ENCODE results near the gene PCNX1. TPM values are rescaled to one million over a fixed set of nuclear protein-coding genes. Genes with fewer than 3 reads are reported as not detected.

PCNX1 gene
- total RNA-seq, 1 experiment from 2014 or later, result 48.0 TPM

GRCh38 chr14:71163050-71163841 lies 256.0 kb downstream of the PCNX1 start:
- H2BK5ac ChIP-seq (ENCODE audit: insufficient read length, low read length), result no peak overlapping the region
- H4K5ac ChIP-seq (ENCODE audit: insufficient read length, low read depth, low read length), result no peak overlapping the region
- no peak overlapping the region for H2AFZ ChIP-seq (ENCODE audit: low read length)
- H2BK12ac ChIP-seq (ENCODE audit: insufficient read length, low read depth, low read length), result no peak overlapping the region
- no peaks in the 10 kb centered on the region for H3K23me2 ChIP-seq (ENCODE audit: insufficient read length, low read depth, low read length, poor library complexity, severe bottlenecking)
- H3K56ac ChIP-seq (ENCODE audit: insufficient read length, low read depth, low read length), result no peak overlapping the region
- Mint-ChIP-seq H3K27ac (no peak overlapping the region), H3K4me3 (no peak overlapping the region), H3K9me3 (peaks cover 9 to 12% of the 10 kb centered on the region in 2 experiments), H3K4me1 (peaks cover 0 to 4% of the 10 kb centered on the region in 2 experiments; a peak in 1 of 4 replicates), H3K27me3 (ENCODE audit: low read depth) (no peaks in the 10 kb centered on the region; the same call in 1 of the 2 replicates), H3K36me3 (ENCODE audit: insufficient read depth in 1 of 3, low read depth in 3 of 3) (peaks cover 0 to 15% (median 5%) of the 10 kb centered on the region in 3 experiments; a peak in 3 of 7 replicates)
- no peak overlapping the region for H3K9ac ChIP-seq (ENCODE audit: extremely low read depth, insufficient read length, low read length)
- no peak overlapping the region for H3K18ac ChIP-seq (ENCODE audit: insufficient read length, low read depth, low read length)
- H3K14ac ChIP-seq (ENCODE audit: insufficient read depth, low read length), result no peak overlapping the region
- no peaks in the 10 kb centered on the region for H3K79me1 ChIP-seq (ENCODE audit: insufficient read depth, low read depth, low read length, poor library complexity, severe bottlenecking)
- H3K9me3 ChIP-seq (ENCODE audit: control insufficient read depth, low read depth, low read length), result no peaks in the 10 kb centered on the region
- no peak overlapping the region for H4K91ac ChIP-seq (ENCODE audit: insufficient read length, low read depth, low read length)
- no peak overlapping the region for H3K23ac ChIP-seq (ENCODE audit: insufficient read length, low read depth, low read length)
- no peak overlapping the region for H2BK15ac ChIP-seq (ENCODE audit: low read depth, low read length)
- TF ChIP-seq CTCF (conservative IDR thresholded peaks at IDR 0.05), result no peak
- H3K4me1 ChIP-seq (ENCODE audit: insufficient read depth, low read length), result no peaks in the 10 kb centered on the region
- DNase-seq, result no peak
- no peak overlapping the region for H4K8ac ChIP-seq (replicated peaks; ENCODE audit: insufficient read length, low read depth, low read length)
- no peak overlapping the region for H3T11ph ChIP-seq (ENCODE audit: low read length)
- H3K4ac ChIP-seq (ENCODE audit: low read depth, low read length), result no peak overlapping the region
- WGBS (ENCODE audit: extremely low coverage, insufficient read length, low lambda C conversion rate), result no CpG with 5 or more reads among the region's 6 CpGs
- no peak overlapping the region for H3K27ac ChIP-seq (ENCODE audit: insufficient read length, low read depth, low read length)
- H2BK120ac ChIP-seq (ENCODE audit: low read depth, low read length, poor library complexity, severe bottlenecking), result no peak overlapping the region
- no peak overlapping the region for H2AK5ac ChIP-seq (ENCODE audit: insufficient read length, low read length)
- no peaks in the 10 kb centered on the region for H3K27me3 ChIP-seq (ENCODE audit: insufficient read depth, low read length)
- no peaks in the 10 kb centered on the region for H4K20me1 ChIP-seq (ENCODE audit: control insufficient read depth, insufficient read depth, insufficient read length)
- no peak overlapping the region for H3K4me2 ChIP-seq (ENCODE audit: insufficient read depth, insufficient read length, low read length)
- no peaks in the 10 kb centered on the region for H3K79me2 ChIP-seq (ENCODE audit: insufficient read depth, low read length)
- no peak overlapping the region for H2BK20ac ChIP-seq (ENCODE audit: low read depth, low read length, poor library complexity, severe bottlenecking)

Measured in H9 (cell line).